LNCAP (cell line): ENCODE results near the gene ACBD3.

ENCODE experiments used
- TF ChIP-seq, protein P1 (sequence below): fragments of 450-650 bp; IDR thresholded peaks from 2 replicates; pipeline ENCODE4 v1.5.1; 2017; ENCODE audit warnings: mild to moderate bottlenecking

The ACBD3 gene

DNA sequence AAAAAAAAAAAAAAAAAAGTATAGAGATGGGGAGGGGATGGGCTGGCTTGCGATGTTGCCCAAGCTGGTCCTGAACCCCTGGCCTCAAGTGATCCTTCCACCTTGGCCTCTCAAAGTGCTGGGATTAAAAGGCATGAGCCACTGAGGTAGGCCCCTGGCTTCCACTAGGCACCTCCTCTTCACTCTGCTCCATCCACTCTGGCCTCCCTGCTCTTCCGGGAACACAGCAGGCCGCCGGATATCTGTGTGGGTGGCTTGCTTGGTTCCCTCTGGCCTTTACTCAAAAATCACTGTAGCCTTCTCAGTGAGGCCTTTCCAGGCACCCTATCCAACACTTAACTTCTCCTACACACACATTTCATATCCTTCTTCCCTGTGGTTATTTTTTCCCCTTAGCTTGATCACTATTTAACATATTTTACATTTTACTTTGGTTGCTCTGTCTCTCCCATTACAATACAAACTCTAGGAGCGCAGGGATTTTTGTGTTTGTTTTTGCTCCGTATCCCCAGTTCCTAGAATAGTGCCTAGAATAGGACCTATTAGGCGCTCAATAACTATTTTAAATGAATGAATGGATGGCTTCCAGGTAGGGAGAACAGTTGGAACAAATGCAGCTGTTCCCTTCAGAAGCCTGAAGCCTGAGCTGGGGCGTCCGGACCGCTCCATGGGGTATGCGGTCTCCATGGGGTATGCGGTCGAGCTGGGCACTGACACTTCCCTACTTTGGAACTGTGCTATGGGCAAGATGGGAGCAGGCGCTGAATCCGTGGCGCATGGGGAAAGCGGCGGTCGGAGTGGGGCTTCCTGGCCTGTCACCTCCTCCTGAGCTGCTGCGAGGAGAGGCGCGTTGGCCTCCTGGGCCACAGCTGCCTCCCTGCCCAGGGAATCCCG lies 77.4 kb downstream of the ACBD3 start:
- TF ChIP-seq, protein P1, sequence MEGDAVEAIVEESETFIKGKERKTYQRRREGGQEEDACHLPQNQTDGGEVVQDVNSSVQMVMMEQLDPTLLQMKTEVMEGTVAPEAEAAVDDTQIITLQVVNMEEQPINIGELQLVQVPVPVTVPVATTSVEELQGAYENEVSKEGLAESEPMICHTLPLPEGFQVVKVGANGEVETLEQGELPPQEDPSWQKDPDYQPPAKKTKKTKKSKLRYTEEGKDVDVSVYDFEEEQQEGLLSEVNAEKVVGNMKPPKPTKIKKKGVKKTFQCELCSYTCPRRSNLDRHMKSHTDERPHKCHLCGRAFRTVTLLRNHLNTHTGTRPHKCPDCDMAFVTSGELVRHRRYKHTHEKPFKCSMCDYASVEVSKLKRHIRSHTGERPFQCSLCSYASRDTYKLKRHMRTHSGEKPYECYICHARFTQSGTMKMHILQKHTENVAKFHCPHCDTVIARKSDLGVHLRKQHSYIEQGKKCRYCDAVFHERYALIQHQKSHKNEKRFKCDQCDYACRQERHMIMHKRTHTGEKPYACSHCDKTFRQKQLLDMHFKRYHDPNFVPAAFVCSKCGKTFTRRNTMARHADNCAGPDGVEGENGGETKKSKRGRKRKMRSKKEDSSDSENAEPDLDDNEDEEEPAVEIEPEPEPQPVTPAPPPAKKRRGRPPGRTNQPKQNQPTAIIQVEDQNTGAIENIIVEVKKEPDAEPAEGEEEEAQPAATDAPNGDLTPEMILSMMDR: no peak; the same call in 1 of the 2 replicates

DNA sequence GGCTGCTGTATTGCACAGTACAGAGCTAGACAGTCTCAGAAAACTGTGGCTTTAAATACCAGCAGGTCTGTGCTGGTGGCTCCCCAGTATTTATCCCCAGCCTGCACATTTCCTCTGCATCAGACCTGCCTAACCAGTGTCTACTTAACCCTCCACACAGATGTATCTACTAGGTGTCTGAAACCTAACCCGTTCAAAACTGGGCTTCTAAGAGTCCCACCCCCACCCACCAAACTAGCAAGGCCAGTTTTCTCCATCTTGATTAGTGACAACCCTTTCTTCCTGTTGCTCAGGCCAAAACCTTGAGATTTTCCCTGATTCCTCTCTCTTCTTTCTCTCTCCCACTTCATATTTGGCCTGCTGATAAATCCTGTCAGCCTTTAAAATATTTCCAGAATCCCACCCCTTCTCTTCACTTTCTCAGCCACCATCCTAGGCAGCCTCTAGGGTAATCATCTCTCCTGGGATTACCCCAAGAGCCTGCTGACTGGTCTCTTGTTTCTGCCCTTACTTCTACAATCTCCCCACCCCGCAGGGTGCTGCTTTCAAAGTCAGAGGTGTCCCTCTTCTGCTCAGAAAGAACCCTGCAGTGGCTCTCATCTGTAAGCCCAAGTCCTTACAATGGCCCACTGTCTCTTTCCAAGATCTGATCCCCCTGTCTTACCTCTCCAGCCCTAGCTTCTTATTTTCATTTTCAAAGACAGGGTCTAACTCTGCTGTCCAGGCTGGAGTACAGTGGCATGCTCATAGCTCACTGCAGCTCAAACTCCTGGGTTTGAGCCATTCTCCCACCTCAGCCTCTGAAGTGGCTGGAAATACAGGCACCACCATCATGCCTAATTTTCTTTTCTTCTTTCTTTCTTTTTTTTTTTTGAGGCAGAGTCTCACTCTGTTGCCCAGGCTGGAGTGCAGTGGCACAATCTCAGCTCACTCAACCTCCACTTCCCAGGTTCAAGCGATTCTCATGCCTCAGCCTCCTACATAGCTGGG lies 78.8 kb downstream of the ACBD3 start:
- TF ChIP-seq, protein P1: no peak

DNA sequence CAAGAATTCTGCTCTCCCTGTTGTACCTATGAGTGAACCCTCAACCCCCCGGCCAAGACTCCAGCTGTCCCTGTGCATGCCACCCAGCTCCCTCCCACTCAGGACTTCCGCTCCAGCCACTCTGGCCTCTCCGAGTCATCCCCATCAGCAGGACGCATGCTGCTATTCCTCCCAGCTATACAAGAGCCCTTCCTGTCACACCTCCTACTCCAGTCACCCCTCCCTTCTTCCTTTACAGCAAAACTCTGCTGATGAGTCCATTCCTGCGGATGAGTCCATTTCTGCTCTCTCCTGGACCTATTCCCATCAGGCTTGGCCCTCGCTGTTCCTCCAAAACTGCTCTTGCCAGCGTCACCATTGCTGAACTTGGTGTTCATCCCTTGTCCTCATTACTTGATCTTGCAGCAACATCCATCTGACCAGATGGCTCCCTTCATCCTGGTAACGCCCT lies 81.8 kb downstream of the ACBD3 start:
- TF ChIP-seq, protein P1: no peak

DNA sequence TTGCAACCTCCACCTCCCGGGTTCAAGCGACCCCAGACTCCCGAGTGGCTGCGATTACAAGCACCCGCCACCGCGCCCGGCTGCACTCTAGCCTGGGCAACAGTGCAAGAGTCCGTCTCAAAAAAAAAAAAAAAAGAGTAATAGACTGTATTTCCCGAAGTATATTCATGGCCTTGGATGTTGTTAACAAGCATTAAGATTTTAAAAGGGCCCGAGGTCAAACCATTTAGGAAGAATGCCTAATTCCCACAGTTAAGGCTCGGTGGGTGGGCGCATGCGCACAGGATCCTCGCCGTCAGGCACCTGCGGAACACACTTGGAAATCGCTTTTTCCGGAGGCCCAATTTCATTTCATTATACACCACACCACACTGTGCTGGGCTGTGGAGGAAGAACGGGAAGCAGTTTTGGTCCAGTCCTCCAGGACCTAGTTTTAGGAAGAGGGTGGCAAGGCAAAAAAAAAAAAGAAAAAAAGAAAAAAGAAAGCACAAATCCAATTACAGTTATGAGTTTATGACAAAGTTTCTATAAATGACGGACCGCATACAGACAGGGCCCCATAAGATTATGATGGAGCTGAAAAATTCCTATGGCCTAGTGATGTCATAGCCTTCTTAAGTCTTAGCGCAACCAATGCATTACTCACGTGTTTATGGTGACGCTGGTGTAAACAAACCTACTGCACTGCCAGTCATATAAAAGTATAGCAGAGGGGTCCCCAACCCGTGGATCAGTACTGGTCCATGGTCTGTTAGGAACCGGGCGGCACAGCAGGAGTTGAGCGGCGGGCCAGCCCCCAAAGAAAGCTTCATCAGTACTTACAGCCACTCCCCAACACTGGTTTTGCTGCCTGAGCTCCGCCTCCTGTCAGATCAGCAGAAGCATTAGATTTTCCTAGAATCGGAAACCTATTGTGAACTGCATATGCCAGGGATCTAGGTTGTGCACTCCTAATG lies 85.8 kb downstream of the ACBD3 start:
- TF ChIP-seq, protein P1: no peak

DNA sequence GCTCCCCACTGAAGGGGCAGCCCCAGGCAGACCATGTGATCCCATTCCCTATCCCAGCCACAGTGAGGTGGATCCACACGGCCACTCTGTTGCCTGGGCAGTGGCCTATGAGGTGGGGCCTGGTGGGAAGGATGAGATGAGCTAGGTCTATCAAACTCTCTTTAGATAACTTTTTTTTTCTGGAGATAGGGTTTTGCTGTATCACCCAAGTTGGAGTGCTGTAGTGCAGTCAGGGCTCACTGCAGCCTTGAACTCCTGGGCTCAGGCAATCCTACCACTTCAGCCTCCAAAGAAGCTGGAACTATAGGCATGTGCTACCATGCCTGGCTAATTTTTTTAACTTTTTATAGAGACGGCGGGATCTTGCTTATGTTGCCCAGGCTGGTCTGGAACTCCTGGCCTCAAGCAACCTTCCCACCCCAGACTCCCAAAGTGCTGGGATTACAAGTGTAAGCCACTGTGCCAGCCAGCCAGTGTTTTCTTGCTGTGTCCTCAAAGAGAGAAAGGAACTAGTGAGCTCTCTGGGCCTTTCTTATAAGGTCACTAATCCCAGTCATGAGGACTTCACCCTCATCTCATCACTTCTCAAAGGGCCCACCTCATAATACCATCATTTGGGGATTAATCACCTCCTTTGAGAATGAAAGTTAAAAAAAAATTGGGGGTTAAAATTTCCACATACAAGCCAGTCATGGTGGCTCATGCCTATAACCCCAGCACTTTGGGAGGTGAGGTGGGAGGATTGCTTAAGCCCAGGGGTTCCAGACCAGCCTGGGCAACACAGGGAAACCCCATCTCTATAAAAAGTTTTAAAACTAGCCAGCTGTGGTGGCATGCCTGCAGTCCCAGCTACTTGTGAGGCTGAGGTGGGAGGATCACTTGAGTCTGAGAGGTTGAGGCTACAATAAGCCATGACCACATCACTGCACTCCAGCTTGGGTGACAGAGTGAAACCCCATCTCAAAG lies 87.4 kb downstream of the ACBD3 start:
- TF ChIP-seq, protein P1: no peak

DNA sequence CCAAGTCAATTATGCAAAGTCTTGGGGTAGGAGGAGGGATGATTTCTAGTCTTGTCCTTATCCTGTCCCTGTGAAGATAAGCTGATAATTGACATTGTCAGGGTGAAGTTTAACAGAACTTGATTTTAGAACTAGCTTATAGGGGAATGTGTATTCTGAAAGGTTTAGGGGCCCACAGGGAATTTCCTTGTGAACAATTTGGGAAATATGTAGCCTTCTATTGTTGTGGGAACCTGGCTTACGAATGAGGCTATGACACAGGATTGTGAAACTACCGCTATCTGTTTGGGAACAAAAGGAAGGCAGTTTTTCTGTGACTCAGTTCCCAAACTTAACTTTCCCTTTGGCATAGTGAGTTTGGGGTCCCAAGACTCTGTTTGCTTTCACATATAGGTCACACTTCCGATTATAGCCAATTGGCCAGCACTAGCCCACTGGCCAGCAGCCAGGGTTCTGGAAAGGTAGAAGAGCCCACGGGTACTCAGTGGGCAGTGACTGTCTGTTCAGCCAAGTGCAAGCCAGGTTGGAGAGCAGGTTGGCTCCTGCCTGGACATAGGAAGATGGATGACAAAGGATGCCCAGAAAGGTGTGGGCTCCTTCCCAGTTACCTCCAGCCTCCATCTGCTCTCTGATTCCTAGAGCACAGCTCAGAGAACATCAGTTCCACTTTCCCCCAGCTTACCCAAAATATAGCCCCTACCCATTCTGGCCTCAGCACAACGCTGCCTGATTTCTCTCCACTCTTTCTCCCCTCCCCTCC lies 88.5 kb downstream of the ACBD3 start:
- TF ChIP-seq, protein P1: no peak
